ENCODE results near the gene SP2. TPM values are rescaled to one million over a fixed set of nuclear protein-coding genes. Genes with fewer than 3 reads are reported as not detected.
"Not testable (repeated sequence)": the region's sequence is repeated elsewhere in the genome, so short reads cannot be mapped to it uniquely, and the experiment has no call there.

SP2 gene
- total RNA-seq, 1 donor from 2014 or later = 26.3 TPM

GRCh38 chr17:47924785-47925677 is 29.0 kb downstream of the SP2 start:
- Mint-ChIP-seq H3K4me1 (ENCODE audit: low read depth) (no peaks in the 10 kb centered on the region), H3K27ac (no peak overlapping the region), H3K36me3 (ENCODE audit: low read depth) (peaks cover 37% of the 10 kb centered on the region), H3K4me3 (no peak overlapping the region), H3K9me3 (no peaks in the 10 kb centered on the region), H3K27me3 (ENCODE audit: insufficient read depth) (no peaks in the 10 kb centered on the region)
- intact Hi-C loops (cut with micrococcal nuclease) = no loop called here
- DNase-seq (ENCODE audit: low spot score) = no peak

- Mint-ChIP-seq H3K27ac (no peak overlapping the region), H3K36me3 (ENCODE audit: low read depth) (peaks cover 37% of the 10 kb centered on the region), H3K4me3 (no peak overlapping the region), H3K9me3 (no peaks in the 10 kb centered on the region), H3K4me1 (ENCODE audit: low read depth) (no peaks in the 10 kb centered on the region), H3K27me3 (ENCODE audit: insufficient read depth) (no peaks in the 10 kb centered on the region)
- intact Hi-C loops (cut with micrococcal nuclease) = no loop called here
- DNase-seq (ENCODE audit: low spot score) = no peak
Observed at GRCh38 chr17:47925678-47925988, 29.6 kb downstream of the SP2 start.

DNA sequence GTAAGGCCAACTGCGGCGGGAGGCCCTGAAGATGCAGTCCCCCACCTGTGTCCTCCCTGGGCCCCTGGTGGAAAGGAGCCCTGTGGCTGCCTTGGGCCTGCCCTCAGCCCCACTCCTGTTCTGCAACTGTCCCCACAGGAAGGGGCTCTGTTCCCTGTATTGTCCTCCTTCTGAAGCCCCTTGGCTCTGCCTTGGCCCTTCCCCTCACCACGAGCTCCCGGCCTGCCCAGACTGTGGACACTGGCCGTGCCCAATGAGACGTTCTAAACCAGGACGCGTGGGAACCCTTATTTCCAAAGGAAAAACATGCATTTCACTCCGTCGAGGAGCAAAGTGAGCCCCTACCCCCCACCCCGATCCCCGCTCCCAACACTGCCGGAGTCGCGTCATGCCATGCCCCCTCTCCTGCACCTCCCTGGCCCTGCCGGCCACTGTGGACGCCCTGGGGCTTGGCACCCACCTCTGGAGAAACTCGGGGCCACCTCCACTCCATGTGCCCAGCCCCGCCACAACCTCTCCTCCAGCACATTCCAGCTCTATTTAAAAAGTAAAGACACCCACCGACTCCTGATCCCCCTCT is 31.9 kb downstream of the SP2 start:
- Mint-ChIP-seq H3K27ac (no peak overlapping the region), H3K4me3 (no peak overlapping the region), H3K9me3 (no peaks in the 10 kb centered on the region), H3K4me1 (ENCODE audit: low read depth) (no peaks in the 10 kb centered on the region), H3K27me3 (ENCODE audit: insufficient read depth) (no peaks in the 10 kb centered on the region), H3K36me3 (ENCODE audit: low read depth) (peaks cover 32% of the 10 kb centered on the region)
- intact Hi-C loops (cut with micrococcal nuclease) = no loop called here
- no peak for DNase-seq (ENCODE audit: low spot score)

DNA sequence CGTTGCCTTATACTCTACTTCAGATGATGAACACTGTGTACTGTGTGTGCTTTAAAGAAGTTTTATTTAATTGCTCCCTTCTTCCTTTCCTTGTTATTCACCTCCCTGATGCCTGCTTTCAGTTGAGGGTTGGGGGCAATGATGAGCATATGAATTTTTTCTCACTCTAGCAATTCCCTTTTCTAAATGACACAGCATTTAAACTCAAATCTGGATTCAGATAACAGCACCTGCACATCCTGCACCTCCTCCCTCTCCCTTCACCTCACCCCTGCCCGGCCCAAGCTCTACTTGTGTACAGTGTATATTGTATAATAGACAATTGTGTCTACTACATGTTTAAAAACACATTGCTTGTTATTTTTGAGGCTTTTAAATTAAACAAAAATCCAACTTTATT is 32.4 kb downstream of the SP2 start:
- intact Hi-C loops (cut with micrococcal nuclease) = no loop called here
- no peak overlapping the region for H3K27ac Mint-ChIP-seq
- no peaks in the 10 kb centered on the region for H3K4me1 Mint-ChIP-seq (ENCODE audit: low read depth)
- peaks cover 28% of the 10 kb centered on the region for H3K36me3 Mint-ChIP-seq (ENCODE audit: low read depth)
- H3K9me3 Mint-ChIP-seq = no peaks in the 10 kb centered on the region
- H3K4me3 Mint-ChIP-seq = no peak overlapping the region
- H3K27me3 Mint-ChIP-seq (ENCODE audit: insufficient read depth) = no peaks in the 10 kb centered on the region
- DNase-seq (ENCODE audit: low spot score) = no peak

DNA sequence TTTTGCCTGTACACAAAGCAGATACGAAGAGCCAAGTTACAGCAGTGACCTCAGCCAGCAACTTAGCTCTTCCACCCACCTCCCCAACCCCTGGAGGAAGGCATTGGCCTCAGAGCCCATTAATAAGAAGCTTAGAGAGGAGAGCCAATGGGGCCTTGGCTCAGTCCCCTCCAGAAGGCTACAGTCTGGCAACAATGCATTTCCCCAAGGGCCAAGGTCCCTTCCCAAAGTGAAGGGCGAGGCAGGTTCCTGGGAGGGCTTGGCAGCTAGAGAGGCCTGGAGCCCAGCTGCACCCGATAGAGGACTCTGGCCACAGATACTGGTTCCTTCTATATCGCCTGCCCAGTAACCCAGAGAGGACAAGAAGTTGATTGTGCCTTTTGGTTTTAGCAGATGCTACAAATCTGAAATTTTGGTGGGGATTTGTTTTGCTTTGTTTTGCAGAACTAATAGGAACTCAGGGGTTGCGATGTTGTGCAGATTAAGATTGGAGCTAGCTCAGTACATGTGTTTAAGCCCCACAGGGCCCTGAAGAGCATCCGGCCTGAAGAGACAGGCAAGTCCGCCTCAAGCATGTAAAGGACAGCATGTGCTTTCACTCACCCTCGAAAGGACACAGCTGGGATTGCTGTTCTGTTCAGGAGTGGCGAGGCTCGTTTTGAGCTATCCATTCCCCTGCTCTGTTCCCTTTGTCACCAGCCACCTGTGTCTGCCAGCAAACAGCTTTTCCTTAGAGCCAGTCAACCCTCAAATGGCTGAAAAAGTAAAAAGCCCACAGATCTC is 33.4 kb downstream of the SP2 start:
- Mint-ChIP-seq H3K36me3 (ENCODE audit: low read depth) (peaks cover 24% of the 10 kb centered on the region), H3K4me1 (ENCODE audit: low read depth) (no peaks in the 10 kb centered on the region), H3K4me3 (no peak overlapping the region), H3K27ac (no peak overlapping the region), H3K9me3 (no peaks in the 10 kb centered on the region), H3K27me3 (ENCODE audit: insufficient read depth) (no peaks in the 10 kb centered on the region)
- DNase-seq (ENCODE audit: low spot score) = no peak
- intact Hi-C loops (cut with micrococcal nuclease) = no loop called here

DNA sequence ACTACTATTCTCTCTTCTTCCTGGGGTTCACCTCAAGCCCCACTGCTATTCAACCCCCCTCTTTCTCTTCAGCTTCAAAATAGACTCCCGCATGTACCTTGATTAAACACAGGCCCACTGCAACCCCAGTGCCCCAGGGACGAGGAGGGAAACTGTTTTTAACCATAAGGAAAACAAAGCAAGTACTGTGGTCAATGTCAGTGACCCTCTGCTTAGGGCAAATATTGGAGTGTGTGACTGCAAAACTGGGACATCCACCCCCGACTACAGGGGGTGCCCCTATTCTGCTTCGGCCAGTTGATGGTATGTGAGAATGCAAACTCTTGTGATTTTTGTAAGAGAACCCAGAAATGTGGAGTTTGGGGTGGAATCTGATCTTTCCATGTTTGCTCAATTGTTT is 35.8 kb downstream of the SP2 start:
- Mint-ChIP-seq H3K4me1 (ENCODE audit: low read depth) (peaks cover 3% of the 10 kb centered on the region), H3K27me3 (ENCODE audit: insufficient read depth) (no peaks in the 10 kb centered on the region), H3K27ac (no peak overlapping the region), H3K36me3 (ENCODE audit: low read depth) (peaks cover 11% of the 10 kb centered on the region), H3K9me3 (no peaks in the 10 kb centered on the region), H3K4me3 (no peak overlapping the region)
- intact Hi-C loops (cut with micrococcal nuclease) = no loop called here
- no peak for DNase-seq (ENCODE audit: low spot score)

GRCh38 chr17:47934856-47935255 is 38.8 kb downstream of the SP2 start:
- no peak overlapping the region for H3K27ac Mint-ChIP-seq
- intact Hi-C loops (cut with micrococcal nuclease) = no loop called here
- H3K36me3 Mint-ChIP-seq (ENCODE audit: low read depth) = no peaks in the 10 kb centered on the region
- H3K27me3 Mint-ChIP-seq (ENCODE audit: insufficient read depth) = no peaks in the 10 kb centered on the region
- peaks cover 14% of the 10 kb centered on the region for H3K4me1 Mint-ChIP-seq (ENCODE audit: low read depth)
- no peak overlapping the region for H3K4me3 Mint-ChIP-seq
- DNase-seq (ENCODE audit: low spot score) = no peak
- no peaks in the 10 kb centered on the region for H3K9me3 Mint-ChIP-seq

GRCh38 chr17:47935468-47935867 is 39.4 kb downstream of the SP2 start:
- intact Hi-C loops (cut with micrococcal nuclease); H3K4me3 Mint-ChIP-seq; H3K36me3 Mint-ChIP-seq (ENCODE audit: low read depth); H3K9me3 Mint-ChIP-seq; DNase-seq (ENCODE audit: low spot score); H3K27ac Mint-ChIP-seq; H3K27me3 Mint-ChIP-seq (ENCODE audit: insufficient read depth): not testable (repeated sequence)
- H3K4me1 Mint-ChIP-seq (ENCODE audit: low read depth) = peaks cover 20% of the 10 kb centered on the region

DNA sequence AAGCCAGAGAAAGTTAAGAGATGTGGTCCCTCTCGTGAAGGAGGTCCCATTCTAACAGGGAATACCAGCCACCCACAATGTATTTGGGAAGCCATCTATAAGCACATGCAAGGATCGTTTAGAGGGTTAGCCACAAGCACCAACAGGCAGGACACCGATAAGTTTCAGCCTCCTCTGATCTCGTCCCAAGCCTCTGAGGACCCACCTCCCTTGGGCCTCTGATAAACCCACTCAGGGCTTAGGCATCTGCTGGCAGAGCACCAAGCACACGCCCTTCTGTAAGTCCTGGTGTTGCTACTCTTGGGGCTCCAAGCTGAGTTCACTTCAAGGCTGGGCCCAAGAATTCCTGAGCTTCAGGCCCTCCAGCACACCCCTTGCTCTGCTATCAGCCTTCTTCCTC is 39.9 kb downstream of the SP2 start:
- H3K4me1 Mint-ChIP-seq (ENCODE audit: low read depth) = peaks cover 25% of the 10 kb centered on the region
- no peak overlapping the region for H3K27ac Mint-ChIP-seq
- H3K9me3 Mint-ChIP-seq = peaks cover 2% of the 10 kb centered on the region
- peaks cover 1% of the 10 kb centered on the region for H3K27me3 Mint-ChIP-seq (ENCODE audit: insufficient read depth)
- peaks cover 2% of the 10 kb centered on the region for H3K36me3 Mint-ChIP-seq (ENCODE audit: low read depth)
- no peak for DNase-seq (ENCODE audit: low spot score)
- H3K4me3 Mint-ChIP-seq = no peak overlapping the region
- intact Hi-C loops (cut with micrococcal nuclease) = no loop called here

DNA sequence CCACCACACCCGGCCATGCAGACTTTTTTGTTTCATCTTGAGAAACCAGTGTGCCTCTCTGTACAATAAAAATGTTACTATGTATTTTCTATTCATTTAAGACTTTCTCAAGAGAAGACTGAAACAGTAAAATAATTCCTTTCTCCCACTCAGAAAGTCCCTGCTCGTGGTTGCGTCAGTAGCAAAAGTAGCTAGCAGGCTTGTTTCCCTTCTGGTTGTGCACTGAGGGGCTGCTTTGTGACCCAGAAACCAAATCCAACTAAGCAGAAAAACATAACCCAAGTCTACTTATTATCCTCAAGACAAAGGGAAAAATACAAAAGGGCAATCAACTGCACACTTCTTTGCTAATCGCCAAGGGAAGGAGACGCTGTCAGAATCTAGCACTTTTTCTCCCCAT is 41.9 kb downstream of the SP2 start:
- peaks cover 5% of the 10 kb centered on the region for H3K36me3 Mint-ChIP-seq (ENCODE audit: low read depth)
- H3K27ac Mint-ChIP-seq = no peak overlapping the region
- intact Hi-C loops (cut with micrococcal nuclease) = no loop called here
- no peak for DNase-seq (ENCODE audit: low spot score)
- H3K4me1 Mint-ChIP-seq (ENCODE audit: low read depth) = peaks cover 39% of the 10 kb centered on the region
- no peak overlapping the region for H3K4me3 Mint-ChIP-seq
- H3K9me3 Mint-ChIP-seq = peaks cover 5% of the 10 kb centered on the region
- peaks cover 1% of the 10 kb centered on the region for H3K27me3 Mint-ChIP-seq (ENCODE audit: insufficient read depth)

- peaks cover 1% of the 10 kb centered on the region for H3K27me3 Mint-ChIP-seq (ENCODE audit: insufficient read depth)
- H3K4me1 Mint-ChIP-seq (ENCODE audit: low read depth) = peaks cover 68% of the 10 kb centered on the region
- H3K27ac Mint-ChIP-seq = peak within 1 kb of the TSS; percentile 96
- H3K4me3 Mint-ChIP-seq = peak within 1 kb of the TSS; percentile 92
- H3K36me3 Mint-ChIP-seq (ENCODE audit: low read depth) = peaks cover 24% of the 10 kb centered on the region
- DNase-seq (ENCODE audit: low spot score) = peak; percentile 95
- H3K9me3 Mint-ChIP-seq = peaks cover 5% of the 10 kb centered on the region
- intact Hi-C loops (cut with micrococcal nuclease) = loop anchor here (1.0 to 5.0 kb wide), 10 partner anchors 8 to 951 kb away; partner anchors contain the start of genes ATP5MC1, LRRC46, MRPL10 and NFE2L1
Observed at GRCh38 chr17:47941246-47942095, 45.4 kb downstream of the SP2 start, which contains the start of gene PNPO. Gene PNPO, plus strand, starts transcription at chr17:47941571. Its CDS starts 105 bp downstream, at chr17:47941676.

GRCh38 chr17:47942096-47942510 is 46.1 kb downstream of the SP2 start:
- peak overlapping the region; percentile 96 for H3K27ac Mint-ChIP-seq
- peaks cover 1% of the 10 kb centered on the region for H3K27me3 Mint-ChIP-seq (ENCODE audit: insufficient read depth)
- intact Hi-C loops (cut with micrococcal nuclease) = loop anchor here (5.0 kb wide), 2 partner anchors 220 to 950 kb away; partner anchors contain the start of gene ATP5MC1
- no peak for DNase-seq (ENCODE audit: low spot score)
- H3K9me3 Mint-ChIP-seq = peaks cover 5% of the 10 kb centered on the region
- H3K36me3 Mint-ChIP-seq (ENCODE audit: low read depth) = peaks cover 28% of the 10 kb centered on the region
- H3K4me1 Mint-ChIP-seq (ENCODE audit: low read depth) = peaks cover 68% of the 10 kb centered on the region
- H3K4me3 Mint-ChIP-seq = peak overlapping the region; percentile 92

Data from activated T-helper 1 cell treated with anti-CD3 and anti-CD28 coated beads, Interleukin-12 subunit alpha, Interleukin-12 subunit beta, Interleukin-2, Interleukin-4 antibody, amounts not matched to agents 30 ng/mL and 10 ng/mL and 1 ng/mL, durations not matched to agents 14 hours and 24 hours and 36 hours (primary cell).